Tibial nerve (tissue), 4 donors: ENCODE data around the gene GPR27. TPM values are rescaled to one million over a fixed set of nuclear protein-coding genes. Genes with fewer than 3 reads are reported as not detected.

Source experiments
- DNase-seq, 2 donors: peaks; one replicate each; pipeline ENCODE4 v3.0.0-alpha.2; 2019; ENCODE audit warnings: low spot score in 2 of 2
- H3K27ac ChIP-seq, 4 donors: fragments of 200-600 bp; sonication (generic) in 3 of 4; one replicate each; pipeline ENCODE4 v1.5.1; 2017 to 2019; ENCODE audit warnings: mild to moderate bottlenecking in 1 of 4
- H3K27me3 ChIP-seq, 2 donors: fragments of 200-600 bp; sonication (generic) in 1 of 2; one replicate each; pipeline versions ENCODE4 v1.5.1 to v1.6.0; 2017 to 2019
- H3K36me3 ChIP-seq, 3 donors: fragments of 200-600 bp; sonication (generic); one replicate each; pipeline ENCODE4 v1.5.1; 2018 to 2019
- H3K4me1 ChIP-seq, 4 donors: fragments of 200-600 bp; sonication (generic) in 3 of 4; one replicate each; pipeline ENCODE4 v1.5.1; 2017 to 2019
- H3K4me3 ChIP-seq, 4 donors: fragments of 200-600 bp; sonication (generic) in 3 of 4; one replicate each; pipeline ENCODE4 v1.5.1; 2017 to 2019; ENCODE audit warnings: mild to moderate bottlenecking in 1 of 4, moderate library complexity in 1 of 4
- H3K9me3 ChIP-seq, 4 donors: fragments of 200-600 bp; sonication (generic) in 3 of 4; one replicate each; pipeline ENCODE4 v1.5.1; 2017 to 2019
- CTCF ChIP-seq, 5 experiments: fragments of 200-600 bp in 3 of 5; fragments of 450-650 bp in 2 of 5; sonication (generic) in 3 of 5; IDR thresholded peaks; one replicate each; pipeline ENCODE4 v1.5.1; 2016 to 2019; ENCODE audit warnings: antibody characterized with exemption in 5 of 5, mild to moderate bottlenecking in 3 of 5, moderate library complexity in 2 of 5
- EP300 ChIP-seq, 2 donors: sonication (generic); formaldehyde crosslinking; IDR thresholded peaks; one replicate each; pipeline ENCODE4 v1.6.1; 2017; ENCODE audit warnings: antibody characterized with exemption in 2 of 2, mild to moderate bottlenecking in 1 of 2
- POLR2A ChIP-seq, 2 donors: fragments of 450-650 bp; IDR thresholded peaks; one replicate each; pipeline ENCODE4 v1.6.1; 2017; ENCODE audit warnings: antibody characterized with exemption in 2 of 2, mild to moderate bottlenecking in 2 of 2, moderate library complexity in 2 of 2
- WGBS, 2 donors: methylation state at CpG; one replicate each; pipeline ENCODE4 v1.1.5; 2018; 5-methylcytosine and 5-hydroxymethylcytosine counted together
- total RNA-seq, 4 donors: library from RNA; depleted of rRNA; stranded (reverse); fragments of >200 nt; gene quantifications; one replicate each; pipeline ENCODE4 v1.1.0, GENCODE V29; 2016

GPR27 gene
- total RNA-seq, 4 donors from 2014 or later, result 2.9 to 6.9 (median 4.0) TPM

- peaks cover 0 to 27% (median 8%) of the 10 kb centered on the region in 4 donors for H3K4me1 ChIP-seq
- no peaks in the 10 kb centered on the region for H3K36me3 ChIP-seq
- peaks cover 0 to 63% of the 10 kb centered on the region in 2 donors for H3K27me3 ChIP-seq
- no peak for TF ChIP-seq POLR2A (IDR thresholded peaks at IDR 0.05)
- no peak for TF ChIP-seq EP300 (IDR thresholded peaks at IDR 0.05)
- TF ChIP-seq CTCF (IDR thresholded peaks at IDR 0.05), result no peak
- H3K4me3 ChIP-seq, result peak within 1 kb of the TSS; percentile 4 to 48 (median 14)
- no peaks in the 10 kb centered on the region for H3K9me3 ChIP-seq
- DNase-seq, result no peak
- no peak within 1 kb of the TSS for H3K27ac ChIP-seq
- WGBS, 2 donors, result 0% methylated on average over 19 to 29 of the region's 89 CpGs
Measured at GRCh38 chr3:71784914-71785531, 31.4 kb downstream of the GPR27 start, which contains the start of gene PROK2. Gene PROK2 (minus strand): TSS chr3:71785148. CDS start chr3:71785052, 96 bp downstream.

GRCh38 chr3:71785532-71786216 lies 32.0 kb downstream of the GPR27 start:
- Histone ChIP-seq H3K27me3 (peaks cover 0 to 56% of the 10 kb centered on the region in 2 donors), H3K4me1 (peaks cover 0 to 27% (median 8%) of the 10 kb centered on the region in 4 donors), H3K4me3 (peak overlapping the region in 2 of 4 donors; percentile 10 to 48), H3K27ac (no peak overlapping the region), H3K9me3 (no peaks in the 10 kb centered on the region), H3K36me3 (no peaks in the 10 kb centered on the region)
- TF ChIP-seq CTCF (IDR thresholded peaks at IDR 0.05), result no peak
- no peak for TF ChIP-seq POLR2A (IDR thresholded peaks at IDR 0.05)
- no peak for TF ChIP-seq EP300 (IDR thresholded peaks at IDR 0.05)
- 6 to 10% methylated on average over 28 of the region's 28 CpGs for WGBS, 2 donors
- DNase-seq, result no peak

GRCh38 chr3:71786217-71786549 lies 32.5 kb downstream of the GPR27 start:
- 20 to 33% methylated on average over 8 of the region's 8 CpGs for WGBS, 2 donors
- no peak overlapping the region for H3K27ac ChIP-seq
- TF ChIP-seq CTCF (IDR thresholded peaks at IDR 0.05), result no peak
- no peak for TF ChIP-seq EP300 (IDR thresholded peaks at IDR 0.05)
- no peak for TF ChIP-seq POLR2A (IDR thresholded peaks at IDR 0.05)
- H3K36me3 ChIP-seq, result no peaks in the 10 kb centered on the region
- no peaks in the 10 kb centered on the region for H3K9me3 ChIP-seq
- H3K4me3 ChIP-seq, result peak overlapping the region in 1 of 4 donors; percentile 48
- DNase-seq, result no peak
- H3K27me3 ChIP-seq, result peaks cover 0 to 51% of the 10 kb centered on the region in 2 donors
- H3K4me1 ChIP-seq, result peaks cover 0 to 27% (median 8%) of the 10 kb centered on the region in 4 donors

GRCh38 chr3:71786551-71786950 lies 32.9 kb downstream of the GPR27 start:
- Histone ChIP-seq H3K9me3 (no peaks in the 10 kb centered on the region), H3K4me3 (no peak overlapping the region), H3K36me3 (no peaks in the 10 kb centered on the region), H3K4me1 (peaks cover 0 to 27% (median 8%) of the 10 kb centered on the region in 4 donors), H3K27me3 (peaks cover 0 to 48% of the 10 kb centered on the region in 2 donors), H3K27ac (no peak overlapping the region)
- TF ChIP-seq CTCF (IDR thresholded peaks at IDR 0.05) (no peak), POLR2A (IDR thresholded peaks at IDR 0.05) (no peak), EP300 (IDR thresholded peaks at IDR 0.05) (no peak)
- WGBS, 2 donors, result 28 to 39% methylated on average over 6 of the region's 6 CpGs
- no peak for DNase-seq

- Histone ChIP-seq H3K4me1 (peaks cover 0 to 27% (median 8%) of the 10 kb centered on the region in 4 donors), H3K9me3 (no peaks in the 10 kb centered on the region), H3K36me3 (no peaks in the 10 kb centered on the region), H3K27ac (no peak overlapping the region), H3K27me3 (peaks cover 0 to 34% of the 10 kb centered on the region in 2 donors), H3K4me3 (no peak overlapping the region)
- DNase-seq, result no peak
- 92 to 93% methylated on average over 7 of the region's 7 CpGs for WGBS, 2 donors
- no peak for TF ChIP-seq EP300 (IDR thresholded peaks at IDR 0.05)
- no peak for TF ChIP-seq CTCF (IDR thresholded peaks at IDR 0.05)
- TF ChIP-seq POLR2A (IDR thresholded peaks at IDR 0.05), result no peak
Measured at GRCh38 chr3:71787851-71788405, 34.3 kb downstream of the GPR27 start.
